GM21786 (cell line): ENCODE results near the gene PRICKLE2.
"Not testable (repeated sequence)": the region's sequence is repeated elsewhere in the genome, so short reads cannot be mapped to it uniquely, and the experiment has no call there.

Experiments used
- ATAC-seq: cut with Tn5 transposase; IDR thresholded peaks from one replicate; pipeline ENCODE4 v1.9.1; 2021; ENCODE audit not compliant: unreplicated experiment

The PRICKLE2 gene

DNA sequence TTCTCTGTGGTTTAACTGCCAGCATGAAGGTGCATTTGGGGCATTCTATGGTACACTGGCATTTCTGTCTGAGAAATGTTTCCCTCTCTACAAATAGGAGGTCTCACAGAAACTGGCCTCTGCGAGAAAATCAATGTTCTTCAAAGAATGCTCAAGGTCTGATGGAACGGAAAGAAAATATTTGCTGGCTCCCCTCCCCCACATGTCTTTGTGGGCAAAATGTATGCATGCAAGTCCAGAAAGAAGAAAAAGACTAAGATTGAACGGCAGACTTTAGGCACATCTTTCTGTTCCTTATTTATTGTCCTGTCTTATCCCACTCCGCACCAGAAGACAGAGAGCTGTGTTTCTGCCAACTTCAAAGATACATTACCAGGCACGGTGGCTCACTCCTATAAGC lies 118.1 kb downstream of the PRICKLE2 start:
- no peak for ATAC-seq

DNA sequence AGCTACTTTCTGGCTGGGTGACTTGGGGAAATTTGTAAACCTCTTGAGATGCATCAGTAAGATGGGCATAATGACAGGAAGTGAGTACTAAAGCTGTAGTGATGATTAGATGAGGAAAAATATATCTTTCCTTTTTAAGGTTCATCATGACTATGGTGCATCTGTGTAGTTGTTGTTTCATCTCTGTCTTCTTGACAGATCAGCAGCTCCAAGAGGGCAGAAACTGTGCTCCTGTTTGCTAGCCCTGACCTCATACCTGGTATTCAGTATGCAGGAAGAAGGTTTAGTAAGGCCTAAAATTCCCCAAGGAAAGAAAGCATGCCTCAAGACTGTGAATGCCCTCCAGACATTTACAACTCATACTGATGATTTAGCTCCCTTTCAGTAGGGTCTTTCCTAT lies 119.5 kb downstream of the PRICKLE2 start:
- ATAC-seq = no peak

DNA sequence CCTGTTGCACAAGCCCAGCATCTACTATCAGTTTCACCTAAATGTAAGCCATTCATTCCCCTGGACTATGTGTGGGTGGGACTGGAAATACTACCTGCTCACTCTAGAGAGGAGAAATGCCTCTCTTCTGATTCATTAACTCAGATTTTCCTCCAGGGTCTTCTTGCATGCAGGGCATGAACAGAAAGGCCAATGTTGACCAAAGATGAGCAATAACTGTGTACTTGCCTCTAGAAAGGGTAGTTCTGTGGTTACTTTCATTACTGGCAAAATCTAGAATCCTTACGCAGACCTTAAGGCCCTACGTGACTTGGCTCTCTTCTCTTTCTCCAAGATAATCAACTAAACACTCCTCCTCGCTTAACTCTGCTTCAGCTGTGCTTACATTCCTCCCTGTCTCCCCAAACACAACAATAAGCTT lies 120.6 kb downstream of the PRICKLE2 start:
- peak; percentile 60 for ATAC-seq

DNA sequence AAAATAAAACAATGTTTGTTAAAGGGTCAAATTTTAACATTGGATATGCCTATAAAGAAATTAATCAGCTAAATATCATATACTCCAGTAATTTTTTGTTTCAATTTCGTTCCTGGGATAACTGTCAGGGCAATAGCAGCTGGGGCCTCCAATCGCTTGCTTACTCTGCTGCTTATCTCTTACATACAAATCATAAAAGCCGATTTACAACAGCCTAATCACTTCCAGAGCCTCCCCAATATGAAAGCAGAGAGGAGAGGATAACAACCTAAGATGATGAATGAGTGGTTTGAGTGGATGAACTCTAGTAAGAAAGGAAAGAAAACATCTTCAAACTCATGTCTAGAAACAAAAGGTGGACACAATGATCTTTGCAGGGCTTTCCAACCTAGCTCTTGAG lies 121.3 kb downstream of the PRICKLE2 start:
- ATAC-seq = no peak

DNA sequence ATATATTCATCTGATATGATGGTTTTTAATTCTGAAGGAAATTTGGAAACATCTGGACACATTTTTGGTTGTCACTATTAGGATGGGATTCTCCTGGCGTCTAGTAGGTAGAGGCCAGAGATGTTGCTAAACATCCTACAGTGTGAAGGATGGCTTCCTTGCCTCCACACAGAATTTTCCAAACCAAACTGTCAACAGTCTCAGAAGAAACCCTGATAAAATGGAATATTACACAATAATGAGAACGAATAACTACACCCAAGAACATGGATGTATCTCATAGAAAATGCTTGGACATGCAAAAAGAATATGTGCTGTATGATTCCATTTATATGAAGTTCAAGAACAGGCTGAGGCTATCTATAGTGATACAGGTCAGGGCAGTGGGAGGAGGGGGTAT lies 122.1 kb downstream of the PRICKLE2 start:
- ATAC-seq = no peak

DNA sequence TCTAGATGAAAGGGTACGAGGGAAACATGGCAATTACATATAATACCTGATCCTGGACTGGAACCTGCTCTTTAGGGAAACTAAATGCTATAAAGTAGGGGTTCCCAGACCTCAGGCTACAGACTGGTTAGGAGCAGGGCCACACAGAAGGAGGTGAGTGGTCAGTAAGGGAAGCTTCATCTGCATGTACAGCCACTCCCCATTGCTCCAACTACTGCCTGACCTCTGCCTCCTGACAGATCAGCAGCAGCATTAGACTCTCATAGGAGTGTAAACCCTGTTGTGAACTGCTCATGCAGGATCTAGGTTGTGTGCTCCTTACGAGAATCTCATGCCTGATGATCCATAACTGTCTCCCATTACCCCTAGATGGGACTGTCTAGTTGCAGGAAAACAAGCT lies 123.1 kb downstream of the PRICKLE2 start:
- no peak for ATAC-seq

DNA sequence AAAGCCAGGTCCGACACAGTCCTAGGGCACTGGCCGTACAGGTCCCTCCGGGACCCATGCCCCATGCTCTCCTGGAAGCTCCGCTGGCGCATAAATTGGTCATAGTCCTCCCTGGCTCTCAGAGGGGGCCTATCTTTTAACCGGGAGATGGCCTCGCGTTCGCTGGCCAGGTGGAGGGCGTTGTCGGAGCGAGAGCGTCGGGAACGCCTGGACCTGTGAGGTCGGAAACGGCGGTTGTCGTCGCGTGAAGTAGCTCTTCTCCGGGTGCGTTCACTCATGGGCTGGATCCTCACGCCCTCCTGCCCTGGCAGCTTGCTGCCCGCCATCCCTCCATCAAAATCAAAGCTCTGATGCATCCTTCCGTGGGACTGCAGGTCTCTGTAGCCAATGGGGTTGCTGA lies 126.0 kb downstream of the PRICKLE2 start:
- ATAC-seq = no peak

DNA sequence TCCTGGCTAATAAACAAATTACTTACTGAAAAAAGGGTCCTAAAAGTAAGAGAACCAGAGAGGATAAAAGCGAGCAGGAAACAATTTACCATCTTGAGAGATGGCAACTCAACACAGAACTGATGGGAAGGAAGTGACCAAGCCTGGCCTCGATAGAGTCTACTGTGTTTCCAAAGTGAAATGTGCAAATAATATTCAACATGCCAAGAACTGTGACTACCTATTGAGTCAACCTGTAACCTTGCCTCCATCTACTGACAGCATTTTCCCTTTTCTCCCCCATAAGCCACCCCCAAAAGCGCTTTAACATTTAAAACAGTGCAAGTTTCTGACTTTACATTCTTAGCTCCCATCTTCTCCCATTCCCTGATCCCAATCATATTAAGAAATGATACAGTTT lies 126.6 kb downstream of the PRICKLE2 start:
- ATAC-seq = no peak

DNA sequence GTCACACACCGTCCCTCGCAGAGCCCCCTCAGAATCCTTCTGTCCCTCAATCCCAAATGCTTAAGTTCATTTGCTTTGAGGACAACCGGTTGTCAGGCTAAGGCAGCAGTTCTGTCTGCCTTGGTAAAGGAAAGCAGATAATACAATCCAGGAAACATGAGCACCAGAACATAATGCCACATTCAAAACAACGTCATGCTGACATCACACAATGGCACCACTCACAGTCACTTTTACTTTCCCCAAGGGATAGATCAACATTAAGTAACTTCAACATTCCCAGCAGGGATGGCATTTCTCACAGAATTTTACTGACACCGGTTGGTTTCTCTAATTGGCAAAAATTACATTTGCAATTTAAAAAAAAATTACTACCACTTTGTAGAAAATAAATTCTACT lies 127.3 kb downstream of the PRICKLE2 start:
- no peak for ATAC-seq

DNA sequence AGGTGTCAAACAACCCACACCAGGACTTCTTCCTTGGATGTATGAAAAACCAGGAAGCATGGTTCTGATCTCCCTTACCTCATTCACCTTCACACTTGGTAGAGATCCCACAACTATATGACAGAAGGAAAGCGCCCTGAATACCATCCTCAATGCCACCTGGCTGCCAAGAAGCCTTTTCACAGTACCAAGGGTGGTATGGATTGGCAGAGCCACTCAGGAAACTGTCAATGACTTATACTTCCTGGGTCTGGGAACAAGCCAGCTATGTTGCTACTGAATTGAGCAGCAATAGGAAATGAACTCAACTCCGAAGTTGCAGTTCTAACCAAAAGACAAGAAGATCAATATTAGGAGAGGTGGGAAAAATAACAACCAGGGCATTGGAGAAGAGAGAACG lies 129.5 kb downstream of the PRICKLE2 start:
- ATAC-seq = no peak

DNA sequence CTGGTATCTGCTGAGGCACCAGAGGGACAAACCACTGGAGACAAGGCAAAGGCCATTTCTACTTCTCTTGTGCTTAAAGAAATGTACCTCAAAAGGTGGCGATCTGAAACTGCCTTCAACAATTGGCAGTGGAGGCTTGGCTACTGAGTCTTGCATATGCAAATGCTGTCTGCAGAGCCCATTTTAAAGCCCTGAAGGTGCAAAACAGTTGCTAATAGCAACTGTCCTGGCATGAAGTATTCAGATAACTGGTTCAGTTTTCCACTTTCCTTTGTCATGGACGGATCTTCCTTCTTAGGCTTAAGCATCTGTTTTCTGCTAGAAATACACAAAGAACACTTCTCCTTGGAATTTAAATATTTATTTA lies 130.6 kb downstream of the PRICKLE2 start:
- no peak for ATAC-seq

DNA sequence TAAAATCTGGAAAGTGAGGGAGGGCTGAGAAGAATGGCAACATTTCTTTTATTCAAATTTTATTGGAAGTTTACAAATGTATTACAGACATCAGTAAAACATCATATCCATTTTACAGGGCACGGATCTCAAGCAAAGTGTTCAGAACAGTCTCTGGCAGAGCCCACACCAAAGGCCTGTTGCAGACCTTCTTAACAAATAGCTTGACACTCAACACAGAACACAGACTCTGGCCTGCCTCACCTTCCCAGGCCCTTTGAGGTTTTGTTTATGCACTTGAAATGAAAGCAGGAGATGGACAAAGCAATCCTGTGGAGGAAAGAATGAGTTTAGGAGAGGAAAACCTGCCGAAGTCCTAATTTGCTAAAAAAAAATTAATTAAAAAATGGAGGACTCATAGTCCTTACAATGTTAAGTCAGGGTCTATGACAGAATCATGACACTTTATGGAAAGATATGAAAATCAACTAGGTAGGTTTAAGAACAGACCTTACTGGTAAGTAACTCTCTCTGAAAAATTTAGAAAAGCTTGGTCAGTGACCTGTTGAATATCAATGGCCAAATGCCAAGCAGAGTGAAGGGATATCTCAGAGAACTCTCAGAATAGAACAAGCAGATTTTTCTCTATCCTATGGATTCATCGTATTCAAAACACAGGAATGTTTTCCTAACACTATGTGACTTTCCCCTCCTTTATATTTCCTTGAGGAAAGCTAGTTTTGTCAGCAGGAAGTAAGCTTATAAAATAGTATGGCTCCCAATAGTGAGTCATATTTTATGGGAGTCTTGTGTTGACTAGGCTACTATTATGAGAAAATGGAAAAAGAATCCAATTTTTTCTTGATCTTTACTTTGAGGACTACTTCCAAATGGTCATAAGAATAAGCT lies 131.2 kb downstream of the PRICKLE2 start:
- no peak for ATAC-seq

DNA sequence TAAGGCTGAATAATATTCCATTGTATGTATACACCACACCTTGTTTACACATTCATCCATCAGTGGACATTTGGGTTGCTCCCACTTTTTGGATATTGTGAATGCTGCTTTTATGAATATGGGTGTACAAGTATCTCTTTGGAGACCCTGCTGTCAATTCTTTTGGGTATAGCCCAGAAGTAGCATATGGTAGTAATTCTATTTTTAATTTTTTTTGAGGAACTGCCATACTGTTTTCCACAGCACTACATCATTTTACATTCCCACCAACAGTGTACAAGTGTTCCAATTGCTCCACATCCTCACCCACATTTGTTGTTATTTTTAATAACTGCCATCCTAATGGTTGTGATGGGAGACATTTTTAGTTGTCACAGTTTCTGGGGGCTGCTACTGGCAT lies 132.1 kb downstream of the PRICKLE2 start:
- no peak for ATAC-seq

DNA sequence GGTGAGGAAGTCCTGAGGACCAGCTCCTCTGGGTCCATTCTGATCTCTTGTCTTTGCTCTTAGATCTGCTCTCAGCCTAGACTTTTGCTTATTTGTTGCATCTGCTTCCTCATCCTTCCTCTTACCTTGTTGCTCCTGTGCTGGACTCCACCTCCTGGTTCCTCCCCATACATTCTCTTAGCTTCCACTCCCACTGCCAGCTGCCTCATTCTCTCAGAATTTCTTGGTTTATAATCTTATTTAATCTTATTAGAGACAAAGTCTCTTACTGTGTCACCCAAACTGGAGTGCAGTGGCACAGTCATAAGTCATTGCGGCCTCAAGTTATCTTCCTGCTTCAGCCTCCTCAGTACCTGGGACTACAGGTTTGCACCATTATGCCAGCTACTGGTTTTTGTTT lies 133.8 kb downstream of the PRICKLE2 start:
- no peak for ATAC-seq

DNA sequence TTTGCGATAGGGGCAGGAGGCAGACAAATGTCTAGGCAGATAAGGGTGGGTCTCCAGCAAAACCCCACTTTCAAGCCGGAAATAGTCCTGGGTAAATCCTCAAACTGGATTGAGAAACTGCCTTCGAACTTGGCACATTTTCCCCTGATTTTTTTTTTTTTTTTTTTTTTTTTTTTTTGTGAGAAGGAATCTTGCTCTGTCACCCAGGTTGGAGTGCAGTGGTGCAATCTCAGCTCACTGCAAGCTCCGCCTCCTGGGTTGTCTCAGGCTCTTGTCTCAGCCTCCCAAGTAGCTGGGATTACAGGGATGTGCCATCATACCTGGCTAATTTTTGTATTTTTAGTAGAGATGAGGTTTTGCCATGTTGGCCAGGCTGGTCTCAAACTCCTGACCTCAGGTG lies 135.9 kb downstream of the PRICKLE2 start:
- not testable (repeated sequence) for ATAC-seq

DNA sequence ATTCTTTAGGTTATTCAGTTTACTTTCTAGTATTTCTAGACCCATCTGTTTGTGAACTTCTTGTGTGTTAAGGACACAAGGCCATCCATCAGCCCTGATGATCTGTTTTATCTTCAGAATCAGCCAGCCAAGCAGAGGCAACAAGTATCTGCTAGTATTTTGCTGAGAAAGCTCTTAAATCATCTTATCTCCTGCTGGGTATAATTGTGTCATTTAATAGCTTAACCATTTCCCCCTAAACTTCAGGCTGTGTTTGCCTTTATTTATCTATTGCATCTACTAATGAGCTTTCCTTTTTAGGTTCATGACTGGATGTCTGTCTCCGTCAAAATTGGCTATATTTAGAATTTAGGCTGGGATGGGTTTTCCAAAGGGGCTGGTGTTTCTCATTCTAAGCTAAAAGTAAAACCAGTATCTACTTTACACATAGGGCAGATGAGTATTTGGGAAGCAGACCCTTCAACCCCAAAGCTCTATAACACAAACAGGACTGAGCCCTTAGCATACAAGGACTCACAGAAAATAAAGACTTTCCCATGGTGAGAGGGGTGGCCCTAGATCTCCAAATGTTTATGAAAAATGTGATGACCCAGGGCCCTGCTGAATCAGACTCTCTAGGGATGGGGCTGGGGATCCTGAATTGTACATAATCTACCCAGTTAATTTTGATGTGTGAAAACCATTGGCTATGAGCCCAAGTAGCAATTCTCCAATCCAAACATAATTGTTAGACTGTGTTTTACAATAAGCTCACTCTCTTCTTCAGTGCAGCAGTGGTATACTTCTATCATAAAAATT lies 136.7 kb downstream of the PRICKLE2 start:
- no peak for ATAC-seq

DNA sequence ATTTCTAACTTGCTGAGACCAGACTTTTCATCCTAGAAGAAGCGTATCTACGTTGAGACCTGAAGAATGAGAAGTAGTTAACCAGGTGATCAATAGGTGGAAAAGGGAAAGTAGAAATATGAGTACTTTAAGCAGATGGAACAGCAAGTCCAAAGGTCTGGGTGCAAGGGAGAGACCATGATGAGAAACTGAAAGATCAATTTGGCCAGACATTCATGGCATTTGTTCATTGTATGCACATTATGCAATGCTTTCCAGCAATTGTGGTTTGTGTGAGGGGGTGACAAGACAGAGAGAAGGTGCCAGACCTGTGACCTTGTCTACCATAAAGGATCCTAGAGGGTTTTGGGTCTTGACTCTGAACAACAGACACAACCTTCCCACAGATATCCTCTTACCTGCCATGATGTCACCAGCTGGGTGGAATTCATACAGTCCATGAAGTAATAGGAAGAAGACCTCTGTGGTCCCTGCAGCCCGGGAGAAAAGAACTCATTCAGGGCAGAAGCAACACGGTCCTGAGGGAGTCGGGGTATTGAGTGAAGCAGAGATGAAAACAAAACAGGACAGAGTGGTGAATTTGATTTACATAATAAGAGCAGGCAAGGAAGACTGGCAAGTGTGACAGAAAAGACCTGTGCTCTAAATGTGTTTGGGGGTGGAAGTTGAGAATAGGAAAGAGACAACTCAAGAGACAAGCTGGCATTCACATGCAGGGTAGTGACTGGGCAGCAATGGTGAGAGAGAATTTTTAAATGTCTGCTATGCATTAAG lies 138.6 kb downstream of the PRICKLE2 start:
- ATAC-seq = no peak

DNA sequence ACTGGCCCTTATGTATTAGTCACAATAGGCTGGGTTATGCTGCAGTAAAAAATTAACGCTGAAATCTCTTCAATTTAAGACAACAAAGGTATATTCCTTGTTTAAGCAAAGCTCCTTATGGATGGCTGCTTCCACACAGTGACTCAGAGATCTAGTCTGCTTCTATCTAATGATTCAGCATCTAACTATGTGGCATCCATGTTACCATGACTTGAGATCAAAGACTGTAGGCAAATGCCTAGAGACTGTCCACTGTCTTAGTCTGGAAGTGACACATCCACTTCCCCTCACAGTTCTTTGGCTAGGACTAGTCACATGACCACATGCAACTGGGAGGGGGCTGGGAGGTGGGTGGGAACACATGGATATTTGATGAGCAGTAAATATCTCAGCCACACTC lies 140.6 kb downstream of the PRICKLE2 start:
- ATAC-seq = no peak

DNA sequence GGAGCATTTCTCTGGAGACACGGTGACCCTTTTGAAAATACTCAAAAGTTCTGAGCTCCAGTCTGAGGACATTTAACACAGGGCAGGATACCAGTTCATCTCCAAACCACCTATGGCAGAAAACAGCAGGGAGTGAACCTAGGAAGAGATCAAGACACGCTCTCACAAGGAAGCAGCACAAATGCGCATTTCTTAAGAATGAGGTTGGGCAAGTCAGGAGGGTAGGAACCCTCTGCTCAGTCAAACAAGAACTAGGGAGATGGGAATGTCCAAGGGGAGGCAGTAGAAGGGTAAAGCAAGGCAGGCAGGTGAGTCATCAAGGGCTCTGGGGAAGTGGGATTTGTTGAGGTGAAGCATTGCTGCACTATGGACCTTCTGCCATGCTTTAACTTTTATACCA lies 141.7 kb downstream of the PRICKLE2 start:
- ATAC-seq = no peak

DNA sequence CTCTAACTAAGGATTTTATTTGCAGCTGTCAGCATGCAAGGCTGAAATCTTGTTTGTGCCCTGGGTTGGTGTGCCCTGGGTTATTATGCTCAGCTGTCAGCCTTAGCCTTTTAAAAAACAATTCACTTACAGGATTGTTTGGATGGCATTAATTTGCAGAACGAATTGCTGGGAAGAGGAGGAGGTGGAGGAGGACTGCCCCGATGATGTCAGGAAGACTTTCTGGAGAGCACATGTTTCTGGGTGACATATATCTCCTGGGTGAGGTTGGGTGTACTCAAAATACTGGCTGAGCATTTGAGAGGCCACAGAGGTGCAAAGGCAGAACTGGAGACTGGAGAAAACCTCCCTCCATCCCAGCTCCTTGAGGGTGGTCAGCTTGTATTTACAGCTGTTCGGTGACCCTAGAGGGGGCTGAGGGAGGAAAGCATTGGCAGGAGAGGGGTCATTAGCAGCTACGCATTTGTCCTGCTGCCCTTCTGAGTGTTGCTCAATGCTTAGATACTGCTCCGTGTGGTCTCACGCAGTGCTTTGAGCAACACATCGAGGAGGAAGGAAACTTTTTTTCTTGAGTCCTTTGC lies 142.2 kb downstream of the PRICKLE2 start:
- ATAC-seq = no peak

DNA sequence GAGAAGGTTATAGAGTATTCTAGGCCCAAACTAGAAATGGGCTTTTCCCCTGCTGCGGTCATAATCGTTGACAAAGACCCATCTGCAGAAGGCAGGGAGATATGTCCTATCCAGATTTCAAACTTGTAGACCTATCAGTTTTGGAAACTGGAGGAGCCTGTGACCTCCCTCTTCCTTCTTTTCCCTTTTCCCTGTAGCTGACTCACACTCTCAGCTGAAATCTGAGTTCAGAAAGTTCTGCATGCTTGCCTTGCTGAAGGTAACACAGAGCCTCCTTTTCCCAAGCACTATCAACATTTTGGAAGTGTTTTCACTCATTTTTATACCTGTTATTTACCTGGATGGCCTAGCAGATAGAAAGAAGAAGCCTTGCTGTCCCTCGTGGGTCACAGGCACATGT lies 142.9 kb downstream of the PRICKLE2 start:
- no peak for ATAC-seq
